CD4-positive, alpha-beta T cell treated with Interleukin-10 for 1 hour (primary cell): ENCODE results near the gene ADGRV1.

ENCODE experiments used
- DNase-seq: peaks from one replicate; pipeline ENCODE4 v3.0.0-alpha.2; 2020

The ADGRV1 gene

DNA sequence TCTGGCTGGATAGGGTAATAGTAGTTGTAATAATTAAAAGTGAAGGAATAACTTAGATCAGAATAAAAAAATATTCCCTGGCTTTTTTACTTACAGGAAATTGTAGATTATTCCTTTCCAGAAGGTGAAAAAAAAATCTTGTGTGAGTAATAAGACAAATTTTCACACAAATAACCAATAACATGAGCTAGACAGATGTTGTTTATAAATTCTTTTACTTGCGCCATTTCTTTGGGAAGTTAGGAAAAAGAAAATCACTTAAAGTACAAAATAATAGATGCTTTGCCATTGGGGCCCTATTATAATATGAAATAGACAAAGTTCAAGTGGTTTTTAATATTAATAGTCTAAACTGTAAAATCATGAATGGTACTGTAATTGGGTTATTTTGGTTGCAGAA is 620.4 kb downstream of the ADGRV1 start:
- no peak for DNase-seq

DNA sequence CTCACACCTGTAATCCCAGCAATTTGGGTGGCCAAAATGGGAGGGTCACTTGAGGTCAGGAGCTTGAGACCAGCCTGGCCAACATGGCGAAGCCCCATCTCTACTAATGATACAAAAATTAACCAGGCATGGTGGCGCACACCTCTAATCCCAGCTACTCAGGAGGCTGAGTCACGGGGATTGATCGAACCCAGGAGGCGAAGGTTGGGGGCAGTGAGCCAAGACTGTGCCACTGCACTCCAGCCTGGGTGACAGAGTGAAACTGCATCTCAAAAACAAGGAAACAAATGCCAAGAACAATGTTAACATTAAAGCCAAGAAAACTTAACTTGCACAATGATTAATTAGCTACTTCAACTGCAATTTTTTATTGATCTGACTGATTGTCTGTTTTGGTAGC is 621.9 kb downstream of the ADGRV1 start:
- DNase-seq, result no peak

DNA sequence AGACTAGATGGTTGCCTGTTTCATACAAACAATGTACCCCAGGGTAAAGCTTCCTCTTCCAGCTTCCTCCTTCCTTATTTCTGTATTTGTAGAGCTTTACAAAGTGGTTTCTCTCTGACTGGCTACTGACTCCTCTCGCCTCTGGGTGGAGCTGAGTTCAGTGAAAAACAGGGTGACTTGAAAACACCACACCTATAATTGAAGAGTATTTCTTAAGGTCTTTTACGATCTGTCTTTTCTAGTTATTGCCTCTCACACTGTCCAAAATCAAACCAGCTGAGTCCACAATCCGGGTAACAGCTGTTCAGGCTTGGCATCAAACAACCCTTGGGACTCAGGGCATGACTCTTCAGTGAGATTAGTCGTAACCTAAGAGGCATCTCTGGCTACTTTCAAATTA is 624.2 kb downstream of the ADGRV1 start:
- peak; percentile 14 for DNase-seq

DNA sequence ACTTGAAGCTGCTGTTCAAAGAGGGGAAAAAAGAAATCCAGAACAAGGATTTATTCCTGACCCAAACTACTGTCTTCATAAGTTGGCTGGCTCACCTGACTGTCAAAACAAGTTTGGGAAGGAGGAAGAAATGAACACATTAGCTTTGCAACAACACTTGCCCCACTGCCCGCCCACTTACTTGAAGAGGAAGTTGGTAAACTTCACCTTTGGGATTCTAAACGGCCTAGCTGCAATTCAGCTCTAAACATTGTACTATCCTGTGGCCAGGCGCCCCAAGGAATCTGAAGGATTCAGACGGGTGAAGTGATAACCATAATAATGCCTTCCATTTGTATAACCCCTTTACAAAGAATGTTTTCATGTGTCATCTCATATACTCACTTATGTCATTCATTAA is 625.1 kb downstream of the ADGRV1 start:
- no peak for DNase-seq

DNA sequence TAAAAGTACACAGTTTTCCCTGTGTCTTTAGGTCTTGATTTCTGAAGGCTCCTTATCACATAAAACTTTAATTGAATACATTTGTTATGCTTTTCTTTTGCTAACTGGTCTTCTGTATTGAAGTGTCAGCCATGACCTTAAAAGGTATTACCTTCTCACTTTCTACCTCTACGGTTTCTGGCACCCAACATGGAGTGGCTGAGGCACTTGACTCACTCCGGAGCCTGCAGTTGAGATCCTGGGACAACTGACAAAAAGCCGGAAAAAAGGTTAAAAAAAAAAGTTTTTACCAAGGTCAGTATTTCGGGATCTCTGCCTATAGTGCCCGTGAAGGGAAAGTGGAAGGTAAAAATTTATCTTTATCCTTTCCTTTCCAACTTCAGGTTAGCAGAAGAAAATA is 627.5 kb downstream of the ADGRV1 start:
- no peak for DNase-seq

DNA sequence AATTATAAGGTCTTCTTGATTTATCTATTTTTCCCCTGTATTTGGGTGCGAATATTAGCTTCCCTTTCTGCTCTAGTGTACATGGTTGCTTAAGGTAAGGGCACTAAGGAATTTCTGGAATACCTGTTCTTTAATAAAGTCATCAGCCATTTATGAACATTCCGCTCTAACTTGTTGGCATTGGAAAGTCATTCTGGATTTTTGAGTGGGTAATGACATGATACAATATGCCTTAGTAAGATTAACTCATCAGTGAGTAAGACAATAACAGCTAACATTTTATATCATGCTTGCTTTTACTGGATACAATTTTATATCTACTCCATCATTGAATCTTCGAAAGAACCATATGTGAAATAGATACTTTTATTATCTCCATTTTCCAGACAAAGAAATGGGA is 628.4 kb downstream of the ADGRV1 start:
- no peak for DNase-seq

DNA sequence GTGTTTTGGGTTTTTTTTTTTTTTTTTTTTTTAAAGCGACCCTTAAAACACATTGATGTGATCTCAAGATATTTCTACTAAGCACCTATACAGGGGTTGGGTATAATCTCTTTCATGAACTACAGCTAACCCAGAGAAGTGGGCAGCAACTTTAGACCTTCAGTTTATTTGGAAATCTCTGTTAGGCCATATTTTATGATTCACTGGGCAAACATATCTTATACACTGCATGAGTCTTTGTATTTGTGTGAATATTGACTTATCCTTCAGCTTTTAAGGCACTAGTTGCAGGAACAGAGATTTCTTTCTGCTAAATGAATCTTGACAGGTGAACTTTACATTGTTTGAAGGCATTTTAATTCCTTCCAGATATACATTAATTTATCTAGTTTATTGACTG is 630.2 kb downstream of the ADGRV1 start:
- no peak for DNase-seq

DNA sequence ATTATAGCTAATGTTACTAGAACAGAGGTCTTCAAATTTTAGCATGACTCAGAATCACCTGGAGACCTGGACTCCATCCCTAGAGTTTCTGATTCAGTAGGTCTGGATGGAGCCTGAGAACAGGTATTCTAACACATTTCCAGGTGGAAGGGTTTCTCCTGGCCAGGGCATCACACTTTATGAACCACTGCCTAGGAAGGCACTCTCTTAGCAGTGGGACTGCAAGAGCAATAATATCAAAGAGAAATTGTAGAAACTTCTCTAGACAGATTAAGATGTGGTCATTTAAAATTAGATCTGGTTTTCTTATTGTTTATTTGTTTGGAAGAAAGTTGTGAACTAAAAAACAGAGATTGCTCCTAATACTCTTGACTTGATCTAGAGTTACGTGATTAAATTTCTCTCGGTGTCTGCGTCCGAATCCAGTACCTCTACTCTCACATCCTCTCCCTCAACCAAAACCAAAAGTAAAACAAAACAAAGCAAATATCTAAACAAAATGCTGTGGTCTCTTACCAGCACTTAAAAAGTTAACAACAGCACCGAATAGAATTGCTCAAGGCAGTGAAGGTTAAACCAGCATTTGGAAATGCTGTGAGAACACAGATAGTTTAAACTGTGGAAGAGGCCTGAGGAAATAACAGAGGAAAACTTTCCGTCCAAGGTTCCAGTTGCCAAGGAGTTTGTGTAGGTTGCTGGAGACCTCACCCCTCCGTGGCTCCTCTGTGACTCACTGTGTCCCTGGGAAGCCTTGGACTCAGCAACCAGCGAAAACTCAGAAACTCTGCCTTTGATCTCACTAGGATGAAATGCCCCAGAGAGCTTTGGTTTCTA is 631.1 kb downstream of the ADGRV1 start:
- DNase-seq, result no peak

DNA sequence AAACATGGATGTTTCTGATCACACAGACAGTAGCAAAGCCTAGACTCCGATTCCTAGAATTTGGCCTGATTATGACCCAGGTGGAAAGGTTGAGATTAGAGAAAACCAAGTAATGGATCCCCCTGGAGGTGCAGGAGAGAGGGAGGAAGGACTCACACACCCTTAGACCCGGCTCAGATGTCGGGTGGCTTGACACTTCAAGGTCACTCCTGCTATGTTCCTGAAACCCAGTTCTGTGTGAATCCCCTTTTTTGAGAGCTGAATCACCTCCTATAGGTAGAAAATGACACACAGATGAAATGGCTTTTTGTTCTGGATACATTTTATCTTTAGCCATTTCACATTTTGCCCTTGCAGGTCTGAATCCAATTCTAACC is 631.7 kb downstream of the ADGRV1 start:
- no peak for DNase-seq

DNA sequence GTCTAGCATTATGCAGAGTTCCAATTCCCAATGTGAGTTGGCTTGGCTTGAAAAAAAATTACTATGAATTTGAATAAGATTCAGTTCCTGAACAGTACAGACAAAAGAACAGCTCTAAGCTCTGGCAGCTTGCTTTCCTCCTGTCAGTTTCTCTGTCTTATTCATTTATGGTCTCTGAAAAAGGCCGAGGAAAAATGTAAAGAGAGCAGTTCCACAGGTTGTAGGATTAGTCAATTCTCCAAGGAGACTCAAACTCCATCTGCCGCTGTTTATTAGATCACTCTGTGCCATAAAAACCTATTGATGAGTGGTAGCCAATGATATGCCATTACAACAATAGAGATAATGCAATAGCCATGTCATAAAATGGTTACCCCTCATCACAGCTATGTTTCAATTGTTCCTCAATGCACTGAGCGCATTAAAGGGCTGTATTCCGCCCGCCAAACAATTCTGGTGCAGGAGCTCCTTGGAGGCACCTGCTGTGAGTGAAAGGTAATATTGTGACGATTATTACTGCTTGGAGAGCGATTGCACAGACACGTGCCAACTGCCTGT is 636.3 kb downstream of the ADGRV1 start:
- DNase-seq, result no peak

DNA sequence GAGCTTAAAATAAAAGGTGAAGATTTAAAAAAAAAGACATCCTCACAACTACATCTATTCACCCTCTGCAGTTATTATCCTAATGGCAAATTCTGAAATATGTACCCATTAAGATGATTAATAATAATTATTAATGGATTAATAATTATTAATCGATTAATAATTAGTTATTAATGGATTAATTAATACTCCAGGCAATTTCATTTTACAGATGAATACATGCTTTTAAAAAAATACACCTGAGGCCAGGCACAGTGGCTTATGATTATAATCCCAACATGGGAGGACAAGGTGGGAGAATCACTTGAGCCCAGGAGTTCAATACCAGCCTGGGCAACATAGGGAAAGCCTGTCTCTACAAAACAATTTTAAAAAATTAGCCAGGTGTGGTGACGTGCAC is 642.1 kb downstream of the ADGRV1 start:
- no peak for DNase-seq

DNA sequence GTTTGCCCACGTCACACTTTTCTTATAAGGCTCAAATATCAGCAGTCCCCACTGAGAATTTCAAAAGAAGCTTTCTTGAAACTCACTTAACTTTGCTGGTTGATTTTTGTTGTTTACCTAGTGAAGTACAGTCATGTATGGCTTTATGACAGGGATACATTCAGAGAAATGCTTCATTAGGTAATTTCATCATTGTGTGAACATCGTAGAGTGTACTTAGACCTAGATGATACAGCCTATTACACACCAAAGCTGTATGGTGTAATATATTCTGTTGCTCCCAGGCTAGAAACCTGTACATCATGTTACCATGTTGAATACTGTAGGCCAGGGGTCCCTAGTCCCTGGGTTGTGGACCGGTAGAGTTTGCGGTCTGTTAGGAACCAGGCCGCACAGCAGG is 647.5 kb downstream of the ADGRV1 start:
- no peak for DNase-seq

DNA sequence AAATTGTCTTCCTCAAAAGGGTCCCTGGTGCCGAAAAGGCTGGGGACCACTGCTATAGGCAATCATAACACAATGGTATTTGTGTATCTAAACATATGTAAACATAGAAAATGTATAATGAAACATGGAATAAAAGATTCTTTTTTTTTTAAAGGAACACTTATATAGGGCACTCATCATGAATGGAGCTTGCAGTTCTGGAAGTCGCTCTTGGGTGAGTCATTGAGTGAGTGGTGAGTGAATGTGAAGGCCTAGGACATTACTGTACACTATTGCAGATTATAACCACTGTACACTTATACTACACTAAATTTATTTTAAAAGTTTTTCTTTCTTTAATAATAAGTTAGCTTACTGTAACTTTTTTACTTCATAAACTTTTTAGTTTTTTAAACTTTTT is 648.1 kb downstream of the ADGRV1 start:
- DNase-seq, result no peak

DNA sequence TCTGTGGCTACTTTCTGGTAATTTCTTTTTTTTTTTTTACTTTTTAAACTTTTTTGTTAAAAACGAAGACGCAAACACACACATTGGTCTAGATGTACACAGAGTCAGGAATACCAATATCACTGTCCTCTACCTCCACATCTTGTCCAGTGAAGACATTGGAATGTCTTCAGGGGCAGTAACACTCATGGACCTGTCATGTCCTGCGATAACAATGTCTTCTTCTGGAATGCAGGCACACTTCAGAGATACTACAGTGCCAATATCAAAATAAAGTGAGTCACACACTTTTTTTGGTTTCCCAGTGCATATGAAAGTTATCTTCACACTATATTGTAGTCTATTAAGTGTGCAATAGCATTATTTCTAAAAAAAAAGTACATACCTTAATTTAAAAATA is 648.7 kb downstream of the ADGRV1 start:
- DNase-seq, result no peak

DNA sequence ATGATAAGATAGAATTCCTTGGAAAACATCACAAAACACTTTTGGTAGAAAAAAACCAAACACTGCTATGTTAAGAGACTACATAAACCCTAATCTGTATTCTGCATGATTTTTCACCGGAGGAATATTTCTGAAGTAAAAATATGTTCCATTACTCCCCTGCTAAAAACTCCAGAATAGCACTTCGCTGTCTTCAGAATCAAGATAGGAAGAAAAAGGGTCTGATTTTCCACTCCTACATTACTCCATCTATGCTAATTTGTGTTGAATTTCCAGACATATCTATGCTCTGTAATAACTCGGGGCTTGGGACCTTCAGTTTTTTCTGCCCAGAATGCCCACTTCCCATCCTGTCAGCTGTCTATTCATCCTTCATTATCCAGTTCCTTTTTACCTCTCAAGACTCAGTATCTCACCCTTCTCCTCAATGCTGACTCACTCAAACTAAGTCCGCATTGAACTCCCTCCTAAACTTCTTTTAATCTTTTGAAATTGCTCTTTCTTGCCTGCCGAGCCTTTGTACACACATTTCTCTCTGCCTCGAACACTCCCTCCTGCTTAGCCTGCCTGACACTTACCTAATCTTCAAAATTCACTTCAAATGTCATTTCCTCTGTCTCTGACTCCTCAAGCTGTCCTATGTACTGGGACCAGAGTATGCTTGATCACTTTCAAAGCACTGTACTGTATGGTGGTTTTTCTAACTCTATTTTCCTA is 653.6 kb downstream of the ADGRV1 start:
- DNase-seq, result no peak

DNA sequence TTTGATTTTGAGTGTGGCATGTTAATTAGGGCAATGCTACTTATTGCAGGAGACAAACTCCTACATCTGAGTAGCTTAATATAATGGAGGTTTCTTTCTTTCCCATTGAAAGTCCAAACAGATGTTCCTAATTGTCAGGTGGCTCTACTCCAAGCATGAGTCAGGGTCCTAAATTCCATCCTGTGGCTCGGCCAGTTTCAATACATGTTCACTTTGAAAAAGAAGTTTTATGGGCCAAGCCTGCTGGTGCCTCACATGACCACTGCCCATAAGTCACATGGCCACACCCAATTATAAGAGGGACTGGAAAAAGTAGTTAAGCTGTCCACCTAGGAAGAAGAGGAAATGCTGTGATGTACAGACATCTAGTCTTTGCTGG is 654.1 kb downstream of the ADGRV1 start:
- no peak for DNase-seq
